H1 (cell line): ENCODE data around the gene PDE5A. TPM values are rescaled to one million over a fixed set of nuclear protein-coding genes. Genes with fewer than 3 reads are reported as not detected.

Experiments
- CTCF ChIA-PET: fragments of 300-600 bp; sonication (Branson Sonifier 250); formaldehyde crosslinking; loops from one replicate; lab custom pipeline; 2021; ENCODE audit not compliant: partially characterized antibody; lab: Charles Lee
- POLR2A ChIA-PET: fragments of 300-600 bp; sonication (Branson Sonifier 250); formaldehyde crosslinking; loops from one replicate; lab custom pipeline; 2021; ENCODE audit warnings: inconsistent platforms; ENCODE audit not compliant: partially characterized antibody; lab: Charles Lee
- DNase-seq, 2 experiments: peaks; one replicate each; pipeline versions ENCODE4 v3.0.0 to v3.0.0-alpha.2; 2010 to 2022; ENCODE audit warnings: low spot score in 2 of 2, low read depth in 1 of 2, mixed read lengths in 1 of 2
- FAIRE-seq: peaks from 2 replicates; lab custom pipeline; 2011; peaks lifted over from hg19 to GRCh38; lab: Jason Lieb, UNC
- H2AFZ ChIP-seq: 2 replicates; pipeline ENCODE4 v1.8.1; 2012; ENCODE audit warnings: low read length, inconsistent platforms
- H2AK5ac ChIP-seq: 2 replicates; pipeline ENCODE4 v1.6.1; 2013; ENCODE audit warnings: low read depth, low read length
- H2BK120ac ChIP-seq: replicated peaks from 2 replicates; pipeline ENCODE3; 2013; ENCODE audit warnings: low read depth, low read length, inconsistent platforms
- H2BK12ac ChIP-seq: 2 replicates; pipeline ENCODE4 v1.6.1; 2013; ENCODE audit warnings: low read depth, low read length
- H2BK15ac ChIP-seq: 2 replicates; pipeline ENCODE4 v1.6.1; 2013; ENCODE audit warnings: low read length
- H2BK20ac ChIP-seq: 2 replicates; pipeline ENCODE4 v1.6.1; 2013; ENCODE audit warnings: low read length
- H2BK5ac ChIP-seq: 2 replicates; pipeline ENCODE4 v1.6.1; 2013; ENCODE audit warnings: low read depth, low read length
- H3K14ac ChIP-seq: 2 replicates; pipeline ENCODE4 v1.6.1; 2013; ENCODE audit warnings: inconsistent platforms; ENCODE audit not compliant: insufficient read length
- H3K18ac ChIP-seq: 2 replicates; pipeline ENCODE4 v1.6.1; 2013; ENCODE audit warnings: low read length; ENCODE audit errors: extremely low read depth
- H3K23ac ChIP-seq: 2 replicates; pipeline ENCODE4 v1.6.1; 2013; ENCODE audit warnings: inconsistent platforms; ENCODE audit not compliant: insufficient read length
- H3K23me2 ChIP-seq: 2 replicates; pipeline ENCODE4 v1.6.1; 2013; ENCODE audit warnings: low read depth, low read length
- H3K27ac ChIP-seq: 2 replicates; pipeline ENCODE4 v1.6.1; 2011; ENCODE audit warnings: low read depth, low read length, inconsistent platforms
- H3K27me3 ChIP-seq, 4 experiments: replicated peaks in 1 of 4; 1 replicate in 1 of 4; 2 replicates in 3 of 4; pipeline versions ENCODE4 v1.6.1 to v1.8.1; 2011 to 2013; ENCODE audit warnings: low read length in 3 of 4, mild to moderate bottlenecking in 3 of 4, inconsistent platforms in 2 of 4, mixed read lengths in 2 of 4, moderate library complexity in 1 of 4; ENCODE audit not compliant: control insufficient read depth in 3 of 4, insufficient read depth in 3 of 4; ENCODE audit errors: extremely low read depth in 1 of 4
- H3K36me3 ChIP-seq, 4 experiments: 2 replicates each; pipeline versions ENCODE4 v1.6.1 to v1.8.1; 2011 to 2013; ENCODE audit warnings: mild to moderate bottlenecking in 4 of 4, low read length in 3 of 4, moderate library complexity in 2 of 4, control low read depth in 1 of 4, inconsistent platforms in 1 of 4; ENCODE audit not compliant: insufficient read depth in 4 of 4, control insufficient read depth in 2 of 4
- H3K4ac ChIP-seq: replicated peaks from 2 replicates; pipeline ENCODE3; 2013; ENCODE audit warnings: low read length, low read depth, mixed read lengths, inconsistent platforms; ENCODE audit not compliant: insufficient read length
- H3K4me1 ChIP-seq, 4 experiments: replicated peaks in 1 of 4; 1 replicate in 1 of 4; 2 replicates in 3 of 4; pipeline versions ENCODE4 v1.6.1 to v1.8.1; 2011 to 2013; ENCODE audit warnings: low read length in 3 of 4, inconsistent platforms in 2 of 4, mixed read lengths in 1 of 4; ENCODE audit not compliant: insufficient read depth in 4 of 4, control insufficient read depth in 3 of 4
- H3K4me2 ChIP-seq, 2 experiments: 2 replicates each; pipeline versions ENCODE4 v1.6.1 to v1.8.1; 2011 to 2013; ENCODE audit warnings: low read depth in 2 of 2, low read length in 2 of 2, control low read depth in 1 of 2, inconsistent platforms in 1 of 2, mild to moderate bottlenecking in 1 of 2; ENCODE audit not compliant: insufficient read depth in 1 of 2
- H3K4me3 ChIP-seq, 4 experiments: fragments of 200-600, 300-600 bp in 1 of 4; sonication (generic), shearing (Covaris generic), sonication (Bioruptor Twin) in 1 of 4; 2 replicates each; pipeline versions ENCODE4 v1.5.1 to v1.8.1; 2011 to 2016; ENCODE audit warnings: low read length in 4 of 4, low read depth in 3 of 4, control low read depth in 2 of 4, inconsistent platforms in 2 of 4, mild to moderate bottlenecking in 2 of 4, mixed read lengths in 1 of 4, moderate library complexity in 1 of 4; ENCODE audit not compliant: insufficient read depth in 2 of 4; ENCODE audit errors: extremely low read depth in 1 of 4
- H3K56ac ChIP-seq: replicated peaks from 2 replicates; pipeline ENCODE3; 2013; ENCODE audit warnings: low read depth, mild to moderate bottlenecking, mixed read lengths, low read length, inconsistent platforms; ENCODE audit not compliant: insufficient read length
- H3K79me1 ChIP-seq: 2 replicates; pipeline ENCODE4 v1.6.1; 2013; ENCODE audit warnings: low read depth, low read length, control low read depth
- H3K79me2 ChIP-seq, 2 experiments: 2 replicates each; pipeline versions ENCODE4 v1.6.1 to v1.8.1; 2012 to 2013; ENCODE audit warnings: low read length in 2 of 2, mild to moderate bottlenecking in 2 of 2, inconsistent platforms in 1 of 2; ENCODE audit not compliant: insufficient read depth in 2 of 2, control insufficient read depth in 1 of 2
- H3K9ac ChIP-seq, 4 experiments: replicated peaks in 1 of 4; 1 replicate in 1 of 4; 2 replicates in 3 of 4; pipeline versions ENCODE4 v1.6.1 to v1.8.1; 2011 to 2013; ENCODE audit warnings: low read depth in 3 of 4, low read length in 3 of 4, control low read depth in 2 of 4, mild to moderate bottlenecking in 2 of 4, moderate library complexity in 2 of 4, inconsistent platforms in 1 of 4; ENCODE audit errors: extremely low read depth in 1 of 4
- H3K9me3 ChIP-seq, 2 experiments: 2 replicates each; pipeline versions ENCODE4 v1.6.1 to v1.8.1; 2012 to 2013; ENCODE audit warnings: mild to moderate bottlenecking in 2 of 2, moderate library complexity in 2 of 2, control low read depth in 1 of 2, inconsistent platforms in 1 of 2, low read depth in 1 of 2, low read length in 1 of 2, mixed read lengths in 1 of 2; ENCODE audit not compliant: insufficient read depth in 2 of 2
- H4K20me1 ChIP-seq, 2 experiments: replicated peaks in 1 of 2; 2 replicates each; pipeline versions ENCODE3 to v1.8.1; 2011 to 2013; ENCODE audit warnings: inconsistent platforms in 2 of 2, low read length in 2 of 2, mild to moderate bottlenecking in 1 of 2; ENCODE audit not compliant: insufficient read depth in 2 of 2, control insufficient read depth in 1 of 2
- H4K5ac ChIP-seq: 2 replicates; pipeline ENCODE4 v1.6.1; 2013; ENCODE audit warnings: low read length, low read depth, mixed read lengths, inconsistent platforms; ENCODE audit not compliant: insufficient read length
- H4K8ac ChIP-seq: 2 replicates; pipeline ENCODE4 v1.8.0; 2013; ENCODE audit warnings: mild to moderate bottlenecking, moderate library complexity, low read length, inconsistent platforms; ENCODE audit not compliant: insufficient read depth; ENCODE audit errors: extremely low read depth
- H4K91ac ChIP-seq: replicated peaks from 2 replicates; pipeline ENCODE3; 2013; ENCODE audit warnings: low read length, mixed read lengths, inconsistent platforms; ENCODE audit not compliant: insufficient read length
- PHF8 ChIP-seq: fragments of 200-600 bp; sonication (generic); conservative IDR thresholded peaks from 2 replicates; pipeline ENCODE4 v1.7.1; 2012; ENCODE audit warnings: low read depth, mild to moderate bottlenecking, inconsistent platforms, low read length, moderate library complexity
- RFX5 ChIP-seq: IDR thresholded peaks from 2 replicates; pipeline ENCODE4 v1.6.1; 2011; ENCODE audit warnings: low read depth, low read length, improper control_type of control experiment, borderline replicate concordance
- YY1 ChIP-seq: IDR thresholded peaks from 2 replicates; pipeline ENCODE4 v1.6.1; 2011; ENCODE audit warnings: low read depth, mild to moderate bottlenecking, low read length
- WGBS, 2 experiments: shearing (Covaris generic) in 1 of 2; methylation state at CpG; one replicate each; pipeline versions ENCODE4 v1.1.6 to v1.1.7; 2013 to 2015; ENCODE audit warnings: low lambda C conversion rate in 2 of 2, mixed read lengths in 2 of 2, inconsistent platforms in 1 of 2, low coverage in 1 of 2, missing lambda C conversion rate in 1 of 2; ENCODE audit not compliant: insufficient replicate concordance in 2 of 2, insufficient coverage in 1 of 2, insufficient read length in 1 of 2; ENCODE audit errors: extremely low coverage in 1 of 2, missing lambda C conversion rate in 1 of 2; 5-methylcytosine and 5-hydroxymethylcytosine counted together
- polyA plus RNA-seq, 7 experiments: library from polyadenylated mRNA; depleted of rRNA in 3 of 7; stranded (reverse) in 5 of 7; unstranded in 2 of 7; fragments of >200 nt in 5 of 7; fragments of 200-250 nt in 2 of 7; gene quantifications; 1 replicate in 5 of 7; 2 replicates in 1 of 7; 4 replicates in 1 of 7; pipeline versions ENCODE4 v1.2.1 to v1.2.3, GENCODE V29; 2011 to 2013; ENCODE audit warnings: missing spikeins in 2 of 7, mixed read lengths in 2 of 7
- total RNA-seq: library from RNA; stranded (reverse); fragmentation: NEBNext Ultra II Directional; extraction: Animal tissue kit (Norgen Biotek cat#: 25700); gene quantifications from 2 replicates; pipeline ENCODE4 v1.2.1, GENCODE V29; 2021

Gene PDE5A
- total and polyA plus RNA-seq, 2 of the 8 experiments (the other 6 are each of a cell fraction or from before 2014, with no cell fraction given) = 5.6 to 32.4 TPM

DNA sequence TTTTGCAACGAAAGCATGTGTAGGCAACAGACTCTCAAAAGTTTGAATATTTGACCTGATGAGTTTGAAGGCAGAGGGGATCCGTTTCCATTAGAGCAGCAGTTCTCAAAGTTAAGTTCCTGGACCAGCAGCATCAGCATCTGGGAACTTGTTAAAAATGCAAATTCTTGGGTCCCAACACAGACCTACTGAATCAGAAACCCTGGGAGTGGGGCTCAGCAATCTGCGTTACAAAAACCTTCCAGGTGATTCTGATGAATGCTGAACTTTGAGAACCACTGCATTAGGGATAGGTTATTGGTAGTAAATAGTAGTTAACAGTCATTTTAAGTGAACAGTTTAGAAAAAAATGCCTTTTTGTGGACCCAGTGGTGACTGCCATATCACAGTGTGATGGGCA is 98.8 kb downstream of the PDE5A start:
- no peak overlapping the region for H3K4ac ChIP-seq
- FAIRE-seq (peak; percentile 57), DNase-seq (no peak)
- H3K27ac ChIP-seq = no peak overlapping the region
- no peak overlapping the region for H4K5ac ChIP-seq
- H4K8ac ChIP-seq = no peak overlapping the region
- no peak overlapping the region for H3K14ac ChIP-seq
- 69% methylated on average over 3 of the region's 3 CpGs; no CpG with 5 or more reads in 1 of the 2 experiments for WGBS, 2 experiments
- peaks cover 0 to 15% (median 11%) of the 10 kb centered on the region in 4 experiments; a peak in 4 of 7 replicates for H3K4me1 ChIP-seq
- TF ChIP-seq YY1 (no peak), RFX5 (no peak), PHF8 (no peak)
- TF ChIP-seq, all 59 proteins: peak for 0
- Histone ChIP-seq H2BK5ac (no peak overlapping the region), H2BK15ac (no peak overlapping the region), H2BK120ac (no peak overlapping the region), H3K4me2 (0 out of 4 replicates have a peak overlapping the region, but pooled peaks of 1 of the 2 experiments have one; percentile 23), H3K18ac (no peak overlapping the region), H4K20me1 (no peaks in the 10 kb centered on the region), H4K91ac (no peak overlapping the region), H2AFZ (no peak overlapping the region), H3K79me2 (no peaks in the 10 kb centered on the region), H2BK20ac (no peak overlapping the region), H3K23ac (no peak overlapping the region), H2BK12ac (no peak overlapping the region), H3K79me1 (no peaks in the 10 kb centered on the region), H3K4me3 (no peak overlapping the region), H3K27me3 (no peaks in the 10 kb centered on the region), H3K9me3 (peaks cover 10 to 11% of the 10 kb centered on the region in 2 experiments), H3K56ac (no peak overlapping the region), H3K23me2 (no peaks in the 10 kb centered on the region), H3K9ac (no peak overlapping the region), H2AK5ac (no peak overlapping the region), H3K36me3 (peaks cover 0 to 13% (median 5%) of the 10 kb centered on the region in 4 experiments; a peak in 4 of 8 replicates)
- POLR2A ChIA-PET = no interaction called here
- CTCF ChIA-PET = interaction anchor here (0.6 kb wide), 1 partner anchor 757 kb away, joined by 3 read pairs; no protein-coding TSS in a partner anchor
